ENCODE measurements around the gene ZSCAN9. TPM values are rescaled to one million over a fixed set of nuclear protein-coding genes. Genes with fewer than 3 reads are reported as not detected.

The ZSCAN9 gene
- total and polyA plus RNA-seq, 9 of the 15 experiments (the other 6 are each of a cell fraction or from before 2014, with no cell fraction given), result 18.8 to 48.9 (median 28.7) TPM

- ATAC-seq, result no peak
- Histone ChIP-seq H3K4me3 (peak overlapping the region; percentile 61), H3K9me1 (ENCODE audit: control insufficient read depth, insufficient read depth, low read length) (no peaks in the 10 kb centered on the region), H3K27ac (ENCODE audit: extremely low read depth, low read depth, low read length) (peak overlapping the region; percentile 78), H3K36me3 (ENCODE audit: control insufficient read depth, insufficient read depth, low read length) (peaks cover 10% of the 10 kb centered on the region), H3K9me3 (replicated peaks; ENCODE audit: control insufficient read depth, insufficient read depth, low read depth, low read length) (no peaks in the 10 kb centered on the region; the same call in 1 of the 2 replicates), H3K27me3 (ENCODE audit: control insufficient read depth in 2 of 2, insufficient read depth in 2 of 2, low read length in 2 of 2) (no peaks in the 10 kb centered on the region), H2AFZ (ENCODE audit: low read depth, low read length) (peak overlapping the region; percentile 92), H3K4me1 (replicated peaks in 1 of 2; ENCODE audit: control insufficient read depth in 2 of 2, insufficient read depth in 2 of 2, low read length in 2 of 2) (peaks cover 7 to 26% of the 10 kb centered on the region in 2 experiments), H3K79me2 (ENCODE audit: control insufficient read depth, insufficient read depth, low read length) (peaks cover 29% of the 10 kb centered on the region), H3K9ac (ENCODE audit: insufficient read depth in 1 of 2, low read depth in 2 of 2, low read length in 2 of 2) (peak overlapping the region; percentile 75 to 94; a peak in 3 of 4 replicates), H4K20me1 (replicated peaks; ENCODE audit: control insufficient read depth, insufficient read depth, low read length) (no peaks in the 10 kb centered on the region), H3K4me2 (ENCODE audit: insufficient read depth, low read length) (peak overlapping the region; percentile 88)
- 5% methylated on average over 1 of the region's 1 CpG for WGBS (ENCODE audit: insufficient coverage, low coverage, missing lambda C conversion rate)
- intact Hi-C loops (cut with micrococcal nuclease) (loop anchor here (1.0 to 5.0 kb wide), 3 partner anchors 69 to 130 kb away; partner anchors contain the start of gene ZSCAN31), in situ Hi-C loops (cut with MboI) (no loop called here)
- ChIA-PET POLR2A (interaction anchor here (0.6 to 6.5 kb wide), 21 partner anchors 12 to 491 kb away, joined by 3 to 73 read pairs (median 4); partner anchors contain the start of genes PGBD1, ZKSCAN3, ZKSCAN4 and ZKSCAN8), CTCF (ENCODE audit: low intra/inter-chr PET ratio) (interaction anchor here (0.6 kb wide), 1 partner anchor 151 kb away, joined by 5 read pairs; no protein-coding TSS in a partner anchor)
- TSS peak; percentile 61 for BruUV-seq (replicated peaks)
- no peak for DNase-seq (ENCODE audit: extremely low read depth in 1 of 4, low spot score in 3 of 4)
- FAIRE-seq, result peak; percentile 32
- TF ChIP-seq CUX1 (CRISPR knock-in tag; IDR thresholded peaks at IDR 0.05) (peak; percentile 59; the same call in 1 of the 2 replicates), COPS2 (conservative IDR thresholded peaks at IDR 0.05) (no peak), SNIP1 (IDR thresholded peaks at IDR 0.05; ENCODE audit: low read depth) (0 out of 2 replicates have a peak, but pooled peaks have one; percentile 3), SMARCC2 (IDR thresholded peaks at IDR 0.05; ENCODE audit: low read depth) (0 out of 2 replicates have a peak, but pooled peaks have one; percentile 8), BRD9 (IDR thresholded peaks at IDR 0.05; ENCODE audit: low read depth, partially characterized antibody) (no peak), GATAD2A (IDR thresholded peaks at IDR 0.05) (no peak; the same call in 1 of the 2 replicates), ASH1L (IDR thresholded peaks at IDR 0.05; ENCODE audit: borderline replicate concordance, low read depth, partially characterized antibody) (peak; percentile 4), RREB1 (CRISPR knock-in tag; IDR thresholded peaks at IDR 0.05) (no peak), TRIM24 (IDR thresholded peaks at IDR 0.05) (no peak)
These were observed 42.6 kb downstream of the ZSCAN9 start for GRCh38 chr6:28267695-28268059.

All from K562 (cell line).